ENCODE data around the gene DDX49.
"Not testable (repeated sequence)": the region's sequence is repeated elsewhere in the genome, so short reads cannot be mapped to it uniquely, and the experiment has no call there.

The DDX49 gene

GRCh38 chr19:18895038-18895823 lies 24.3 kb upstream of the DDX49 start:
- in situ Hi-C loops (cut with MboI; ENCODE audit: low sequenced_read_pairs), result no loop called here

- in situ Hi-C loops (cut with MboI; ENCODE audit: low sequenced_read_pairs), result no loop called here
Measured at GRCh38 chr19:18895824-18896341, 23.6 kb upstream of the DDX49 start, which contains the start of gene CERS1. Gene CERS1, minus strand, starts transcription at chr19:18896158. Its CDS starts 86 bp downstream, at chr19:18896072.

DNA sequence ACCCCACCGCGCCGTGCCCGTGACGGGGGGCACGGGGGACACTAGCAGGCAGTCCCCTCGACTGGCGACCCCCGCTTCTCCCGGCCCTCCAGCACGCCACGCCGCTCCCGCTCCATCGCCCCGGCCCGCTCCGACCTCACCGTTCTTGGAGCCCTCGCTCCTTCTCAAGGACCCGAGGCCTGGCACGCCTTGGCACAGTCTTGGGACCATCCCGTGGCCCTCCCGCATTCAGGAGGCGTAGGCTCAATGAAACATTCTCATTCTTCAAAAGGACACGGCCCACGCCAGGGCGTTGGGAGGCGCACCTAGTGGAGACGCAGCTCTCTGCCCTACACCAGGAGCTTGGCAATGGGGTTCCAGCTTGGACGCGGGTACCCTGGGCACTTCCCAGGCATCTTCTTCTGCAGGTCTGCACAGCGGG lies 23.1 kb upstream of the DDX49 start:
- in situ Hi-C loops (cut with MboI; ENCODE audit: low sequenced_read_pairs), result no loop called here

DNA sequence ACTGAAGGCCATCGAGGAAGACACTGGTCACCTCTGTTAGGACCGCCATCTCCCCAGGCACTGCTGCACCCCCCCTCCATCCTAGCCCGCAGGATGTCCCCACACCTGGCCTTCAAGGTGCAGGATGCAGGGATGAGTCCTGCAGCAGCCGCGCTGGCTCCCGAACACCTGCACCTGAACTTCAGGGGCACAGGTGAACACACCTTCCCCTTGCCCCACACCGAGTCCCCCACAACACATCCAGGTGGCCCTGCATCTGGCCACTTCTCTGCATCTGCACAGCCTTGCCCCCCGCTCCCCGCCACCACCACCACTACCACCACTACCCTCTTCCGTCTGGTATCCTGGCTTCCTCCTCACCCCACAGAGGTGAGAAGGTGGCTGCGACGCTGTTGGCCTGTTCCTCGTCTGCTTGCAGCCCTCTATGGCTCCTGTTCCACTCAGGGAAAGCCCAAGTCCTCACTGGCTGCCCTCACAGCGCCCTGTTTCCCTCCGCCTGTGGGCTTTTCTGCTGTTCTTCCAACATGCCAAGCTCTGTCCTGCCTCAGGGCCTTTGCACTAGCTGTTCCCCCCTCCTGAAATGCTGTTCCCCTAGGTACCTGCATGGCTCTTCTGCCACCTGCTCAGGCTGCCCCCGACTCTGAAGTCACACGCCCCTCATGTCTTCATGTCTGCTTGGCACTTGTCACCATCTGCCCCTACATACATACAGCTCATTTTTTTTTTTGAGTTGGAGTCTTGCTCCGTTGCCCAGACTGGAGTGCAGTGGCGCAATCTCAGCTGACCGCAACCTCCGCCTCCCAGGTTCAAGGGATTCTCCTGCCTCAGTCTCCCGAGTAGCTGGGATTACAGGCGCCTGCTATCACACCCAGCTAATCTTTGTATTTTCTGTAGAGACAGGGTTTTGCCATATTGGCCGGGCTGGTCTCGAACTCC lies 22.2 kb upstream of the DDX49 start:
- in situ Hi-C loops (cut with MboI; ENCODE audit: low sequenced_read_pairs), result no loop called here

DNA sequence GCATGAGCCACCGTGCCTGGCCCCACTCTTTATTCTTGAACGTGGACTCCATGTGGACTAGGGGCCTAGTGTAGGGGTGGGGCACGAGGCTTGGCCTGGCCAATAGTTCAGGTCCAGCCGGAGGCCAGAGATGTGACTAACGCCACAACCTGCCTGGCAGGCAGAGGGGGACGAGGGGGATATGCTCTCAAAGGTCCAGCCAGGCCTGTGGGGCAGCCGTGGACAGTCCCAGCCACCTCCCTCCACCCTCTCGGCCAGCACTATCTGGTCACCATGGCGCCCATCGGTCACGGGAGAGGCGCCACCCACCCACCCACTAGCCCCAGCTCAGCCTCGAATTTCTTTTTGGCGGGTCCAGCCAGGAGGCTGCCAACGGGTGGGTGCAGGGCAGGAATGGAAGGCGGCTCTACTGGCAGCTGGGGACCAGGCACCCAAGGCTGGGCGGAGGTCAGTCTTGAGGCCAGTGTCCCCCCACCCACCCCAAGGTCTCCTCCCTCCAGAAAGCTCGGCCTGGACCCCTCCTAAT lies 21.4 kb upstream of the DDX49 start:
- in situ Hi-C loops (cut with MboI; ENCODE audit: low sequenced_read_pairs), result no loop called here

DNA sequence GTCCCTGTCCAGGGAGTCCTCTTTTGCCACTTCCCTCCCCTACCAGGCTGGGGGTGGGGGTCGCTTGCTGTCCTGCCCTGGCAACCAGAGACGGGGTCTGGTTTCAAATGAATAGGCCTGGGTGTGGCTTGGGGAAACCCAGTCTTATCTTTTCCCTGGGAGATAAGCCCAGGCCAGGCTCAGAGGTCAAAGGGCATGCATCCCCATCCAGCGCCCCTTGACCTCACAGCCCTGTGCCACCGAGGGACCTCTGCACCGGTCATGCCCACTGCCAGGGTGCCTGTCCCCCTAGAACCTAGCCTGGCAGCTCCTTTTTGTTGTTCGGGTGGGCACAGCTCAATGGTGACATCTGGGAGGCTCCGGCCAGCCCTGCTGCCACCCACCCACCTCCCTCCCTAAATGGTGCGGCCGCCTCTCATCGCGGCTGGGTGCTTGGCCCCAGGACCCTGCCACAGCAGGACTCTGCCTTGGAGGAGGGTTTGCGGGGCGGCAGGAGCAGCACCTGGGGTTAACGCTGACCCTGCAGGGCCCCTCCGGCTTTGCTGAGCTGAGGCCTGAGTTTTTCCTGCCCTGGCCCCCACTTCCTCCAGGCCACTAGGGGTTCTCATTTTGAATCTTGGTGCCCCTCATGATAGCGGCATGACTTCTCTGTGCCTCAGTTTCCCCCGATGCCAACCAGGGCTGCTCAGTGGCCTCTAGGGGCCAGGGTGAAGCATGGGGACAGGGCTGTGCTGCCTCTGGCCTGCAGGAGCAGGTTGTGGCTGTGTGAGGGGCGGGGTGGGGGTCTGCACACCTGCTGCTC lies 20.7 kb upstream of the DDX49 start:
- in situ Hi-C loops (cut with MboI; ENCODE audit: low sequenced_read_pairs), result no loop called here

- in situ Hi-C loops (cut with MboI; ENCODE audit: low sequenced_read_pairs), result no loop called here
Measured at GRCh38 chr19:18899624-18900560, 19.6 kb upstream of the DDX49 start.

DNA sequence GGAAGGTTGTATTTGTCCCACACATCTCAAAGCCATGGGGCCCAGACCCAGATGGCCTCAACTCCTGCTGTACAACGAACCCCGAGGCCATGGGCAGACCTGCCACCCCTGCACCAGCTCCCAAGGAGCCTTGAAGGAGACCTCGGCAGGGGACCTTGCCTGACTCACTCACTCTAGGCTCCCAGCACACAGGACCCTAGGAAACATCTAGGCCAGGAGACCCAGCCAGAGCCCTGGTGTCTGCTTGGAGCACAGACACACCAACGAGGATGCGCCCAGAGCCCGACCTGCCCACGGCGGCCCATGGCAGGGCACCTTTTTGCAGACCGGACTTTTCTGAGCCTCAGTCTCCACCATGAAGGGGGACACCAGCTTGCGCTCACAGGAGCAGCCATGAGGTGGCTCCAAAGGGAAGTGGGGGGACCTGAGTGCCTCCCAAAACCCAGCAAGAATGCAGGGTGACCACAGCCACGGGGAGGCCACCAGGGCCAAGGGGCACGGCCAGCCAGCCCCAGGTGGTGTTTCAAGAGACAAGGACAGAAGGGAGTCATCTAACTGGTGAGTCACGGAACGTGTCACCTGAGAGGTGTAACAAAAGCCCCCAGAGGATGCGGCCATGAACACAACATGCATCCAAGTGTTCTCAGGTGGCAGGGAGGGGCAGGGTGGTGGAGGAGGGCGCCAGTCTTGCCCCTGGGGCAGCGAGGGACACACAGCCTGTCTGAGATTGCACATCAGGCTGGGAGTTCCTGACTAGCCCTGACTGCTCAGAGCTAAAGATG lies 18.6 kb upstream of the DDX49 start:
- in situ Hi-C loops (cut with MboI; ENCODE audit: low sequenced_read_pairs), result no loop called here

DNA sequence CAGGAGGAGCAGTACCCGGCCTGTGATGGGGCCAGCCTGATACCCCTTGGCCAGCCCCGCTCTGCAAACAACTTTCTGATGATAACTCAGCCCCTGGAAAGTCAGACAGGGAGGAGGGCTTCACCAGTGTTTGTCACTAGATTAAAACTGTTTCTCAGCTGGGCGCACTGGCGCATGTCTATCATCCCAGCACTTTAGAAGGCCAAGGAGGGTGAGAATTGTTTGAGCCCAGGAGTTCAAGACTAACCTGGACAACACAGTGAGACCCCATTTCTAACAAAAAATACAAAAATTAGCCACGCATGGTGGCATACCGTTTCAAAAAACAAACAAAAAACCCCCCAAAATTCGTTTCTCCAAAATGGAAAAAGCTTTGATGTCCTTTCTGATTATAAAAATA lies 18.0 kb upstream of the DDX49 start:
- in situ Hi-C loops (cut with MboI; ENCODE audit: low sequenced_read_pairs), result no loop called here

GRCh38 chr19:18902519-18902918 lies 17.0 kb upstream of the DDX49 start:
- in situ Hi-C loops (cut with MboI; ENCODE audit: low sequenced_read_pairs), result not testable (repeated sequence)

DNA sequence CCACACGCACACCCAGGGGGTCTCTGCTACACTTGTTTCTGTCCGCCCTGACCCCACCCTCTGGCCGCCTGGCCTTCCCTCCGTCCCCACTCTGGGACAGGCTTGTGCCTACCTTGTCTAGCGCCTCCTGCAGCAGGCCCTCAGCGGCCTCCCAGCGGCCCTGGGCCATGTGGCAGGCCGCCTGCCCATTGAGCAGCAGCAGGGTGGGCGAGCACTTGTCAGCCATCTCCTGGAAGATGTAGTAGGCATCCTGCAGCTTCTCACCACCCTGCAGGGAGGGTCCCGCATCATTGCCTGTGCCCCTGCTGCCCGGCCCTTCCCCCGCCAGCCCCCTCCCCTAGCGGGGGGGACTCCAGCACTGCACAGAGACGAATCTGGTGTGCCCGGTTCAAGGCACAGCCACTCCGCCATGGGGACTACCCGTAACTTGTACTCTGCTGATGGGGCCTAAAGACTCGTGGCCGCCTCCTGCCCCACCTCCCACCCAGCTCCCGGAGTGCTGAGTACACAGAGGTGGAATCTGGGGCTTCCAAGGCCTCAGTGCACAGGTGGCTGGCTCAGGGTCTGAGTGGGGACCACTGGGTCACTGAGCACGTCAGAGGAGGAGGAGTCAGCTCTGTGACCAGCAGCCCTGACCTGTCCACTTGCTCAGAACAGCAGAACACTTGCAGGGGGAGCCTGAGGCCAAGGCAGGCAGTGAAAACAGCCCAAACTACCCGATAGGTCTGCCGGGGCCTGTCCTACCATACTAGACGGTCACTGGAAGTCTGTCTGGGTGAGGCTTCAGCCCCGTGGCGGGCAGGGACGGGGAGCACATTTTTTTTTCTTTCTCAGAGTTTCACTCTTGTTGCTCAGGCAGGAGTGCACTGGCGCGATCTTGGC lies 16.1 kb upstream of the DDX49 start:
- in situ Hi-C loops (cut with MboI; ENCODE audit: low sequenced_read_pairs), result no loop called here

DNA sequence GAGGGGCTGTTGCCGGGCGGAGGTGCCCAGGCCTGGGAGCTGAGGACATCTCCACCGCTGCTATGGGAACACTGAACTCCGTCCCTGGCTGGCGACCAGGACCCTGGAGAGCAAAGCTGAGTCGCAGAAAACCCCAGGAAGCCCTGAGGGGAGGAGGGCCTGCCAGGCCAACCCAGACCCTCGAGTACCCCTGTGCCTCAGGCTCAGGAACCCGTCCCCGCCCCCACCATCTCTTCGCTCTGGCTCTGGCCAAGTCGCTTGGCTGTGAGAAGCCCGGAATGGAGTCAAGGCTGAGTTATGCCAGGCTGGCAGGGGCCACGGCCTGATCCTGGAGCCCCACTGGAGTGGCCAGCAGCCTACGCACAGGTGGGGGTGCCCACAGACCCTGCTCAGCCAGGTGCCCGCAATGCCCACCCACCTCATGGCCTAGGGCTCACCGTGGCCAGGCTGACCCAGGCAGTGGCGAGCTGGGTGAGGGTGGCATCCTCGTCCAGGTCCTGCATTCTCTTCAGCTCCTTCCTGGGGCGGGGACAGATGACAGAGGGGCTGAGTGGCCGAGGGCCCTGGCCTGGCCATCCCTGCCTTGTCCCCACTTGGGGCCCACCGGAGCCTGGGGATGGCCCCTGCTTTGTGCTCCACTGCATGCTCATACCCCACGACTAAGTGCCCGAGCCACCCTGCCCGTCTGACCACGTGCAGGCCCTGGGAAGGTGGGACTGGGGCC lies 15.0 kb upstream of the DDX49 start:
- in situ Hi-C loops (cut with MboI; ENCODE audit: low sequenced_read_pairs), result no loop called here

- in situ Hi-C loops (cut with MboI; ENCODE audit: low sequenced_read_pairs), result no loop called here
Measured at GRCh38 chr19:18905058-18905456, 14.5 kb upstream of the DDX49 start.

- in situ Hi-C loops (cut with MboI; ENCODE audit: low sequenced_read_pairs), result no loop called here
Measured at GRCh38 chr19:18905513-18906236, 13.8 kb upstream of the DDX49 start.

DNA sequence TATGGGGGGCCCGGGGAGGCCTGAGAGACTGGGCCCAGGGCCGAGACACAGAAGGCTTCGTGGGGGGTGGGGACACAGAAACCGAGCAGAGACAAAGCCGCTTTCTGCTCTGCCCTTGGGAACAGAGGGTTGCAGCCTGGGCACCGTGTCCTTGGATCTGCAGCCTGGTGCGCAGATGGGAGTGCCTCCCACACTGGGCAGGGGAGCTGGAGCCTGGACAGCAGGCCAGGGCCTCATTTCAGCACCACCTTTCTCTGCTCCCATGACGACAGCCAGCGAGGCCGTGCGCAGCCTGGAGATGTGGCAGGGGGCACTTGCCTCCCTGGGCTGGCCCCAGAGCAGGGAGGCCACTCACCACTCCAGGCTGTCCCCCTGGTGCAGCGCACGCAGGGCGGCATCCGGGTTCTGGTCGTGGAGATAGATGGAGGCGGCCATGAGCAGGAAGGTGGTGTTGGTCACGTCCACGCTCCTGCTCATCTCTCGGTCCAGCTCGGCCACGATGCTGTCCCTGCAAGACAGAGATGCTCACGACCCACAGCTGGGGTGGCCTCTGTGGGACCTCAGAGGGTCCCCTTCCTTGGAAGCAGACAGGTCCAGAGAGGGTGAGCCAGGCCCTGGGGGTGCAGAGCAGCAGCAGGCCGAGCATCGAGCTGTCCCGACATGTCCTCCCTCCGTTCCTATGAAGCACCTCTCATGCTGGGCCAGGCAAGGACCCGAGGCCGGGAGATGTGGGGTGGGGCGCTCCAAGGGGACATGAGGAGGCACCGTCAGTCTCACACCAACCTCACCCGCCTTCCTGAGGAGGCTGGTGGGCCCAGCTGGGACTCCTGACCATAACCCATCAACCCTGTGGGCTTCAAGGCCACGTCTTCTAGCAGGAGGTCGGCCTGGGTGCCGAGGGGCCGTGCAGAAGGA lies 12.7 kb upstream of the DDX49 start:
- in situ Hi-C loops (cut with MboI; ENCODE audit: low sequenced_read_pairs), result no loop called here

All from hTERT RPE-1 (cell line).